Smooth muscle cell (in vitro differentiated cells): ENCODE data around the gene KCNJ15. TPM values are rescaled to one million over a fixed set of nuclear protein-coding genes. Genes with fewer than 3 reads are reported as not detected.

Experiments used
- DNase-seq: peaks from one replicate; lab custom pipeline; 2025; ENCODE audit not compliant: unreplicated experiment; lab: John Stamatoyannopoulos, UW
- H2AFZ ChIP-seq: fragments of 200-600 bp; sonication (generic); 2 replicates; pipeline ENCODE4 v1.6.0; 2016; ENCODE audit warnings: antibody characterized with exemption, low read depth, mild to moderate bottlenecking
- H3F3A ChIP-seq: fragments of 200-600 bp; sonication (generic); 2 replicates; pipeline ENCODE4 v1.6.0; 2017; ENCODE audit warnings: antibody characterized with exemption, low read depth
- H3K27ac ChIP-seq: fragments of 200-600 bp; sonication (generic); 2 replicates; pipeline ENCODE4 v1.5.1; 2016; ENCODE audit warnings: low read depth, mild to moderate bottlenecking
- H3K27me3 ChIP-seq: fragments of 200-600 bp; sonication (generic); 2 replicates; pipeline ENCODE4 v1.6.1; 2016; ENCODE audit warnings: low read depth, mild to moderate bottlenecking
- H3K36me3 ChIP-seq: fragments of 200-600 bp; sonication (generic); 2 replicates; pipeline ENCODE4 v1.5.1; 2016; ENCODE audit warnings: low read depth
- H3K4me1 ChIP-seq: fragments of 200-600 bp; sonication (generic); 2 replicates; pipeline ENCODE4 v1.5.1; 2016; ENCODE audit warnings: low read depth
- H3K4me2 ChIP-seq: fragments of 200-600 bp; sonication (generic); 2 replicates; pipeline ENCODE4 v1.6.0; 2016; ENCODE audit warnings: mild to moderate bottlenecking
- H3K4me3 ChIP-seq: fragments of 200-600 bp; sonication (generic); 2 replicates; pipeline ENCODE4 v1.5.1; 2016; ENCODE audit warnings: mild to moderate bottlenecking
- H3K79me2 ChIP-seq: fragments of 200-600 bp; sonication (generic); 2 replicates; pipeline ENCODE4 v1.6.0; 2016; ENCODE audit warnings: low read depth, mild to moderate bottlenecking
- H3K9ac ChIP-seq: fragments of 200-600 bp; sonication (generic); 2 replicates; pipeline ENCODE4 v1.6.0; 2016; ENCODE audit warnings: low read depth
- H3K9me3 ChIP-seq: fragments of 200-600 bp; sonication (generic); replicated peaks from 2 replicates; pipeline ENCODE4 v1.5.1; 2016; ENCODE audit warnings: low read depth
- H4K20me1 ChIP-seq: fragments of 200-600 bp; sonication (generic); 2 replicates; pipeline ENCODE4 v1.6.0; 2016; ENCODE audit warnings: low read depth
- CTCF ChIP-seq: fragments of 200-600 bp; sonication (generic); IDR thresholded peaks from 2 replicates; pipeline ENCODE4 v1.5.1; 2017; ENCODE audit warnings: borderline replicate concordance, mild to moderate bottlenecking, antibody characterized with exemption; ENCODE audit not compliant: insufficient read depth, poor library complexity, severe bottlenecking
- WGBS: methylation state at CpG from one replicate; pipeline ENCODE4 v1.1.7; 2016; ENCODE audit warnings: low lambda C conversion rate; 5-methylcytosine and 5-hydroxymethylcytosine counted together
- polyA plus RNA-seq: library from polyadenylated mRNA; unstranded; fragments of >200 nt; fragmentation: Nextera tagmentation; extraction: Ambion mirVana; gene quantifications from 2 replicates; pipeline ENCODE4 v1.2.1, GENCODE V29; 2016
- total RNA-seq: library from RNA; depleted of rRNA; stranded (reverse); fragments of >200 nt; gene quantifications from 2 replicates; pipeline ENCODE4 v1.2.3, GENCODE V29; 2014

The KCNJ15 gene
- total and polyA plus RNA-seq, 2 experiments from 2014 or later, result 4.2 to 21.9 TPM

GRCh38 chr21:38337793-38338192, 81.0 kb downstream of the KCNJ15 start:
- no peak overlapping the region for H2AFZ ChIP-seq
- DNase-seq, result no peak
- no peaks in the 10 kb centered on the region for H3K4me1 ChIP-seq
- H3K4me2 ChIP-seq, result no peak overlapping the region
- 91% methylated on average over 5 of the region's 5 CpGs for WGBS
- no peaks in the 10 kb centered on the region for H3K9me3 ChIP-seq
- no peak overlapping the region for H3K4me3 ChIP-seq
- no peaks in the 10 kb centered on the region for H3F3A ChIP-seq
- H3K27ac ChIP-seq, result no peak overlapping the region
- H3K9ac ChIP-seq, result no peak overlapping the region
- no peaks in the 10 kb centered on the region for H4K20me1 ChIP-seq
- no peaks in the 10 kb centered on the region for H3K27me3 ChIP-seq
- H3K36me3 ChIP-seq, result no peaks in the 10 kb centered on the region
- H3K79me2 ChIP-seq, result no peaks in the 10 kb centered on the region
- no peak for TF ChIP-seq CTCF

GRCh38 chr21:38340131-38340530, 83.3 kb downstream of the KCNJ15 start:
- no peaks in the 10 kb centered on the region for H3F3A ChIP-seq
- H3K4me2 ChIP-seq, result no peak overlapping the region
- H3K9me3 ChIP-seq, result no peaks in the 10 kb centered on the region
- no peak overlapping the region for H2AFZ ChIP-seq
- no peaks in the 10 kb centered on the region for H4K20me1 ChIP-seq
- no peaks in the 10 kb centered on the region for H3K27me3 ChIP-seq
- no peak overlapping the region for H3K4me3 ChIP-seq
- DNase-seq, result no peak
- no peak for TF ChIP-seq CTCF
- no peaks in the 10 kb centered on the region for H3K36me3 ChIP-seq
- no peaks in the 10 kb centered on the region for H3K79me2 ChIP-seq
- no peak overlapping the region for H3K27ac ChIP-seq
- H3K4me1 ChIP-seq, result no peaks in the 10 kb centered on the region
- no peak overlapping the region for H3K9ac ChIP-seq
- WGBS, result 94% methylated on average over 4 of the region's 4 CpGs

- Histone ChIP-seq H2AFZ (no peak overlapping the region), H4K20me1 (no peaks in the 10 kb centered on the region), H3K4me2 (no peak overlapping the region), H3K79me2 (no peaks in the 10 kb centered on the region), H3K27ac (no peak overlapping the region), H3K4me3 (no peak overlapping the region), H3K36me3 (no peaks in the 10 kb centered on the region), H3K9me3 (no peaks in the 10 kb centered on the region), H3K4me1 (no peaks in the 10 kb centered on the region), H3F3A (no peaks in the 10 kb centered on the region), H3K27me3 (no peaks in the 10 kb centered on the region), H3K9ac (no peak overlapping the region)
- WGBS, result over 99% methylated on average over 5 of the region's 5 CpGs
- no peak for TF ChIP-seq CTCF
- DNase-seq, result no peak
These were observed 84.8 kb downstream of the KCNJ15 start for GRCh38 chr21:38341546-38342012.

GRCh38 chr21:38342739-38343138, 85.9 kb downstream of the KCNJ15 start:
- Histone ChIP-seq H3K79me2 (no peaks in the 10 kb centered on the region), H3K36me3 (no peaks in the 10 kb centered on the region), H3K9ac (no peak overlapping the region), H2AFZ (no peak overlapping the region), H3F3A (no peaks in the 10 kb centered on the region), H3K9me3 (no peaks in the 10 kb centered on the region), H4K20me1 (no peaks in the 10 kb centered on the region), H3K27ac (no peak overlapping the region), H3K4me2 (no peak overlapping the region), H3K27me3 (no peaks in the 10 kb centered on the region), H3K4me3 (no peak overlapping the region), H3K4me1 (no peaks in the 10 kb centered on the region)
- WGBS, result 61% methylated on average over 1 of the region's 1 CpG
- no peak for DNase-seq
- no peak for TF ChIP-seq CTCF
